ENCODE data around the gene PXYLP1.
A peak's percentile ranks its signal among the peaks of the same experiment; 100 is the strongest.

PXYLP1 gene

DNA sequence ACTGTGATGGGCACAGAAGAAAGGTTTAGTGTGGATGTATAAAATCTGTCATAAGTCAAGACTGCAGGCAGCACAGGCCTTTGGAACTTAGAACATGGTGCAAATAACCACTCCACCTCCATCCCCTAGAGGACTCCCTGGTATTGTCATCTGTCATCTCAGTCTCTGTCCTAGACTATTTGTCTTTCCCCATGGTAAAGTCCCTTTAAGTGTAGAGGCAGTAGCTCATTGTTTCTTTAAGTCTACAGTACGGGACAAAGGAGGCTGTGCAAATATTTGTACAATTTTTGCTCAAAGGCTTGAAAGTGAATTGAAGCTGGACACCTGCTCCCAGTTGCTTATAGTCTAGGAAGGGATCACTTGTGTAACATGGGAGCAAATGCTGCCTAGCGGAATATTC lies 3.2 kb upstream of the PXYLP1 start:
- TF ChIP-seq, protein P1, sequence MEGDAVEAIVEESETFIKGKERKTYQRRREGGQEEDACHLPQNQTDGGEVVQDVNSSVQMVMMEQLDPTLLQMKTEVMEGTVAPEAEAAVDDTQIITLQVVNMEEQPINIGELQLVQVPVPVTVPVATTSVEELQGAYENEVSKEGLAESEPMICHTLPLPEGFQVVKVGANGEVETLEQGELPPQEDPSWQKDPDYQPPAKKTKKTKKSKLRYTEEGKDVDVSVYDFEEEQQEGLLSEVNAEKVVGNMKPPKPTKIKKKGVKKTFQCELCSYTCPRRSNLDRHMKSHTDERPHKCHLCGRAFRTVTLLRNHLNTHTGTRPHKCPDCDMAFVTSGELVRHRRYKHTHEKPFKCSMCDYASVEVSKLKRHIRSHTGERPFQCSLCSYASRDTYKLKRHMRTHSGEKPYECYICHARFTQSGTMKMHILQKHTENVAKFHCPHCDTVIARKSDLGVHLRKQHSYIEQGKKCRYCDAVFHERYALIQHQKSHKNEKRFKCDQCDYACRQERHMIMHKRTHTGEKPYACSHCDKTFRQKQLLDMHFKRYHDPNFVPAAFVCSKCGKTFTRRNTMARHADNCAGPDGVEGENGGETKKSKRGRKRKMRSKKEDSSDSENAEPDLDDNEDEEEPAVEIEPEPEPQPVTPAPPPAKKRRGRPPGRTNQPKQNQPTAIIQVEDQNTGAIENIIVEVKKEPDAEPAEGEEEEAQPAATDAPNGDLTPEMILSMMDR (conservative IDR thresholded peaks at IDR 0.05; ENCODE audit: low read depth, low read length) = no peak
- DNase-seq (ENCODE audit: low read depth) = no peak
- H3K4me3 ChIP-seq (ENCODE audit: low read length) = no peak overlapping the region

DNA sequence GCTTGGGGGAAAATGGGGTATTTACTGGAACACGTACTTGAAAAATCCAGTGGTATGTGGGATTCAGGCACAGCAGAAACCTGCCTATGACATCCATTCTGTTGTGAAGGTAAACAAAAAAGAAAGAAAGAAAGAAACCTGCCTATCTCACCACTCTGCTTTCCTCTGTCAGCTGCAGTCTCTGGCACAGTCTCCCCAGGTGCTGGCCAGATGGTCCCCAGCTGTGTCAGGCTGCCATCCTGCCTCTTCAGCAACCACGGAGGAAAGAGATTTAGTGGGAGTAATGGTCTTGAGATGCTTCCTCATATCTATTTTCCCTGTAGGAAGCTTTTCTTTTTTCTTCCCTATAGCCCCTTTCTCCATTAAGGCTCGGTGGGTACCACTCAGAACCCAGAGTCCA lies 2.5 kb upstream of the PXYLP1 start:
- H3K4me3 ChIP-seq (ENCODE audit: low read length) = no peak overlapping the region
- TF ChIP-seq, protein P1 (conservative IDR thresholded peaks at IDR 0.05; ENCODE audit: low read depth, low read length) = no peak
- DNase-seq (ENCODE audit: low read depth) = no peak

DNA sequence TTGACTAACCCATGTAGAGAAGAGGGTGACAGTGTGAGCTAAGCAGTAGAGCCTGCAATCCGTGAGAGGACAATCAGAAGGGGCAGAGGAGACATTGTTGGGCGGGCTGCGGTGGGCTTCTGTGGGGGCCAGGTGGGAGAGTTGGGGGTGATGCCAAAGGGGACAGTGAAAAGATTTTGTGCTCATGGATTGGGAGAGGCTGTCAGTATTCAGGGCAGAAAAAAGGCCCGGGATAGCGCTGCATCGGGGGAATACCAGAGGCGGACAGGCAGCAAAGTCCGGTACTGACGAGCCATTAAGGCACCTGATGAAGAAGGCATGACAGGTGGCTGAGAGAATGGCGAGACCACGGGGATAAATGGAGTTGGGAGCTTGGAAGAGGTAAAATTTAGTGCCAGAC lies 1.3 kb upstream of the PXYLP1 start:
- TF ChIP-seq, protein P1 (conservative IDR thresholded peaks at IDR 0.05; ENCODE audit: low read depth, low read length) = no peak
- no peak for DNase-seq (ENCODE audit: low read depth)
- no peak overlapping the region for H3K4me3 ChIP-seq (ENCODE audit: low read length)

DNA sequence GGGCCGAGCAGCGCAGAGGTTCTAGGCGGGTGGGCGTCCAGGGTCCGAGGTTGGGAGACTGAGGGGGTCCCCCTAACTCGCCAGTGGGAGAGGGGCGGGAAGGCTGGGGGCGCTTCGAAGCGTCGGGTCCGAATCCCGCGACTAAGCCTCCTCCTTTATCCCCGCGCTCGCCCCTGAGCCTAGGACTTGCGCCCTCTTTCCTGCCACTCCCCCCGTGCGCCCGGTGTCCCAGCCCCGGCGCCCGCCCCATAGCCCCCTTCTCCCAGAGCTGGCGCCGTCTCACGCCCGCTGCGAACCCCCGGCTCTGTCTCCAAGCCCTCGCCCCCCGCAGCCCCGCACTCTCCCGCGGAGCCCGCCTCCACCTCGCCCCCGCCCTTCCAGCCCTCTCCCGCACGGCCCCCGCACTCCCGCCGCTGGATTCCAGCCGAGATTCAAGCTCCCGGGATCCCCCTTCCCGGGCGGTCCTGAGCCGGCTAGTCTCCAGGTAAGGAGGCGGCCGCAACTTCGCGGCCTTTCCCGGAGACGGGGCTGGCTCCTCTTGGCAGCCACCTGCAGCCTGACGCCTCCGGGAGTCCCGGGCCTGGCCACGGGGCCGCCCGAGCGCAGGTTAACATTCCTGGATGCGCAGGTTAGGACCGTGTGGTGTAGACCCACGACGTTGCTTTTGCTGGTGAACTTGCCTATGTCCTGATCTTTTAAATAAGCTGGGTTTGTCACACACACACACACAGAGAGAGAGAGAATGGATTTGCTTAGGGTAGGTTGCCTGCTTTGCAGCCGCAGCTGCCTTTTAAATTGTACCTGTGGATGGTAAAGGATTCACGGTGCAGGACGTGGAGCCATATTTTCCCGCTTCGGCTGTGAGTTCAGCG lies 563 bp downstream of the PXYLP1 start:
- TF ChIP-seq, protein P1 (conservative IDR thresholded peaks at IDR 0.05; ENCODE audit: low read depth, low read length) = no peak
- no peak for DNase-seq (ENCODE audit: low read depth)
- H3K4me3 ChIP-seq (ENCODE audit: low read length) = peak overlapping the region; percentile 67

DNA sequence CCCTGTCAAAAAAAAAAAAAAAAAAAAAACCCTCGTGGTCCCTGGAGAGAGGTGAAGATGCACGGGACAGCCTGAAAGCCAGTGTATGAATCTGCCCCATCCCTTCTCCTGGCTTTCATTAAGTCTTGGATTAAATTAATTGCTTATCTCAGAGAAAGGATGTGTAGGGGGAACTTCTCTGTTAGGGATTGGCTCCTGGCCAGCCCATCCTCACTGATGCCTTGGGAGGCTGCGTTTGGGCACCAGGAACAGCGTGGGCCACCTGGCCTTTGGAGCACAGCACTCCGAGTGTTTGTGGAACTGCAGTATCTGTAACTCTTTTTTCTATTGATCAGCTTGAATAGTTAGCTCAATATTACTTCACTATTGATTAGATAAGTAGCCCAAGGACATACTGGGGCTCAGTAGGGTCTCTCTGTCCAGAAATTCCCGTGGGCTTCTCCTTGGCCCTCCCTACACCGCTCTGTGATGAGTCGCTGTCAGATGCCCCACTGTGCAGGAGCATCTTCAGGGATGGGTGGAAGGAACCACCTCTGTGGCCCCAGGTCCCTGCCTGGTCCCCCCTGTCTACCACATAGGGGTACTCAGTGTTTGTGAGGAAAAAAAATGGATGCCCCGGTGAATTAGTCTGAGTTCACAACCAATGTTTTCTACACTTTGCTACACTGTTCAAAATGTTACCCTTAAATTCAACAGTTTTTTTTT lies 2.0 kb downstream of the PXYLP1 start:
- no peak for DNase-seq (ENCODE audit: low read depth)
- TF ChIP-seq, protein P1 (conservative IDR thresholded peaks at IDR 0.05; ENCODE audit: low read depth, low read length) = no peak
- no peak overlapping the region for H3K4me3 ChIP-seq (ENCODE audit: low read length)

DNA sequence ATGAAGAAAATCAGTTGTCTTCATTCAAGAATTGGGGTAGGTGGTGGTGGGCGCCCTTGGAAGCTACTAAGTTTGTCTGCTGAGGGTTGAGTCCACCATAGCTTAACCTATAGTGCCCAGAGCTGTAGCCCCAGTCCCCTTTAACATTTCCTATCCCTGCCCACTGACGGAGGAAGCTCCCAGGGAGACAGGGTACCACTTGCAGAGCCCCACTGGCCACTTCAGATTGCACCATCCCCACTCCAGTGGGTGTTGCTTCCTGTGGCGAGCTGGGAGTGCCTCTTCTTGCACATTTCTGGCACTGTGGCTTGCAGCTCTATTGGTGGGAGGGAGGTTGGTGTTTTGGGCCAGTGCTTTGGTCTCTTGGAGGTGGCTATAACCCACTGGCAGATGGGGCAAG lies 2.7 kb downstream of the PXYLP1 start:
- no peak overlapping the region for H3K4me3 ChIP-seq (ENCODE audit: low read length)
- DNase-seq (ENCODE audit: low read depth) = no peak
- TF ChIP-seq, protein P1 (conservative IDR thresholded peaks at IDR 0.05; ENCODE audit: low read depth, low read length) = no peak

Measured in retinal pigment epithelial cell (primary cell).